H1 (cell line): Measurements from ENCODE around the gene AGBL1. TPM values are rescaled to one million over a fixed set of nuclear protein-coding genes. Genes with fewer than 3 reads are reported as not detected.

ENCODE experiments used
- CTBP2 ChIP-seq: IDR thresholded peaks from 2 replicates; pipeline ENCODE4 v1.7.0; 2011; ENCODE audit warnings: borderline replicate concordance, mild to moderate bottlenecking, moderate library complexity, mixed read lengths, low read length; ENCODE audit not compliant: insufficient read depth, insufficient read length
- EP300 ChIP-seq, 2 experiments: IDR thresholded peaks; 1 replicate in 1 of 2; 2 replicates in 1 of 2; pipeline ENCODE4 v1.6.1; 2011 to 2012; ENCODE audit warnings: low read depth in 2 of 2, low read length in 2 of 2, mild to moderate bottlenecking in 2 of 2, borderline replicate concordance in 1 of 2, inconsistent platforms in 1 of 2, moderate library complexity in 1 of 2
- JUND ChIP-seq: IDR thresholded peaks from 2 replicates; pipeline ENCODE4 v1.6.1; 2011; ENCODE audit warnings: mild to moderate bottlenecking, improper control_type of control experiment, low read length
- TAF1 ChIP-seq: IDR thresholded peaks from 2 replicates; pipeline ENCODE4 v1.6.1; 2011; ENCODE audit warnings: mild to moderate bottlenecking, low read depth, low read length
- TAF7 ChIP-seq: optimal IDR thresholded peaks from 2 replicates; pipeline ENCODE3; 2011; ENCODE audit warnings: low read depth, mild to moderate bottlenecking, inconsistent platforms, low read length, moderate library complexity, borderline replicate concordance
- polyA plus RNA-seq, 7 experiments: library from polyadenylated mRNA; depleted of rRNA in 3 of 7; stranded (reverse) in 5 of 7; unstranded in 2 of 7; fragments of >200 nt in 5 of 7; fragments of 200-250 nt in 2 of 7; gene quantifications; 1 replicate in 5 of 7; 2 replicates in 1 of 7; 4 replicates in 1 of 7; pipeline versions ENCODE4 v1.2.1 to v1.2.3, GENCODE V29; 2011 to 2013; ENCODE audit warnings: missing spikeins in 2 of 7, mixed read lengths in 2 of 7
- total RNA-seq: library from RNA; stranded (reverse); fragmentation: NEBNext Ultra II Directional; extraction: Animal tissue kit (Norgen Biotek cat#: 25700); gene quantifications from 2 replicates; pipeline ENCODE4 v1.2.1, GENCODE V29; 2021

AGBL1 gene
- total and polyA plus RNA-seq, 2 of the 8 experiments (the other 6 are each of a cell fraction or from before 2014, with no cell fraction given): not detected

DNA sequence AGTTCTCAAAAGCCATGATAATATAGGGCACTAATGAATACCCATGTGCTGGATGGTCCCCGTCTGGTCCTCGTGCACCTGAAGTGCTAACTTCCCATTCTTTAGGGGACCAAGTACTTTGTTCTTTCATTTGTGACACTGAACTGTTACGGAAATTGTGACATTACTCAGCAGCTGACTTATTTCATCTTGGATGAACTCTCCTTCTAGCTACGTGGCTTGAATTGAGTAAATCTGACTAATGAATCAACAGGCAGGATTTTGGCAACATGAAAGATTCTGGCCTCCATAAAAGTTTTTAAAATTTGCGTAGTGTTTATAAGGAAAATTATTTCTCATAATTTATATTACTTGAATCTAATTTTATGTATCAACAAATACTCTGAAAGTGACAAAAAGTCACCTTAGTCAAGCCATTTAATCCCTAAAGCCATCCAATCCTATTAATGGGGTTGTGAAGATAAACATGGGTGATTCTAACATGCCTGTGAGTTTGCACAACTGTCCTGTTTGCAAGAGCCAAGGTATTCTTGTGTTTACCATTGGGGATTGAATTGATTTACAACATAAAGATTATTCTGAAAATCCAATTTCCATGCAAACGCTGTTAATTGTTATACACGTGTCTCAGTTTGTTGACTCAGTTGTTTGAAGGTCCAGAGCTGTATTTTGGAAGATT is 119.9 kb downstream of the AGBL1 start (continued):
- TF ChIP-seq TAF7 (no peak), TAF1 (no peak), CTBP2 (no peak), JUND (no peak), EP300 (IDR thresholded peaks at IDR 0.05; ENCODE audit: borderline replicate concordance in 1 of 2, low read depth in 2 of 2, low read length in 2 of 2) (no peak)
